Peyer's patch (tissue), 4 donors: ENCODE measurements around the gene TPD52L2. TPM values are rescaled to one million over a fixed set of nuclear protein-coding genes. Genes with fewer than 3 reads are reported as not detected.
A peak's percentile ranks its signal among the peaks of the same experiment; 100 is the strongest.

Source experiments
- DNase-seq, 3 donors: peaks; one replicate each; pipeline ENCODE4 v3.0.0-alpha.2; 2017 to 2019
- H3K27ac ChIP-seq, 4 donors: fragments of 200-600 bp; sonication (generic); one replicate each; pipeline ENCODE4 v1.5.1; 2016 to 2019
- H3K27me3 ChIP-seq, 2 donors: fragments of 200-600 bp; sonication (generic); one replicate each; pipeline ENCODE4 v1.5.1; 2019
- H3K36me3 ChIP-seq, 3 donors: fragments of 200-600 bp; sonication (generic); one replicate each; pipeline ENCODE4 v1.5.1; 2016 to 2019
- H3K4me1 ChIP-seq, 4 donors: fragments of 200-600 bp; sonication (generic); one replicate each; pipeline ENCODE4 v1.5.1; 2016 to 2019
- H3K4me3 ChIP-seq, 4 donors: fragments of 200-600 bp; sonication (generic); 1 replicate in 3 of 4; 2 replicates in 1 of 4; pipeline ENCODE4 v1.5.1; 2016 to 2019; ENCODE audit warnings: mild to moderate bottlenecking in 1 of 4
- H3K9me3 ChIP-seq, 4 donors: fragments of 200-600 bp; sonication (generic); one replicate each; pipeline ENCODE4 v1.5.1; 2016 to 2019; ENCODE audit warnings: mild to moderate bottlenecking in 1 of 4
- POLR2A ChIP-seq, 2 donors: fragments of 450-650 bp; IDR thresholded peaks; one replicate each; pipeline ENCODE4 v1.5.1; 2017; ENCODE audit warnings: antibody characterized with exemption in 2 of 2, mild to moderate bottlenecking in 2 of 2, moderate library complexity in 2 of 2
- total RNA-seq, 4 donors: library from RNA; depleted of rRNA; stranded (reverse); fragments of >200 nt; gene quantifications; one replicate each; pipeline ENCODE4 v1.1.0, GENCODE V29; 2016
- TF ChIP-seq, protein P1 (sequence below), 6 experiments: fragments of 450-650 bp in 4 of 6; fragments of 200-600 bp in 2 of 6; sonication (generic) in 1 of 6; IDR thresholded peaks; one replicate each; pipeline ENCODE4 v1.5.1; 2017 to 2019; ENCODE audit warnings: antibody characterized with exemption in 6 of 6, mild to moderate bottlenecking in 3 of 6, moderate library complexity in 1 of 6

Gene TPD52L2
- total RNA-seq, 4 donors from 2014 or later: 59.4 to 78.7 (median 65.1) TPM

DNA sequence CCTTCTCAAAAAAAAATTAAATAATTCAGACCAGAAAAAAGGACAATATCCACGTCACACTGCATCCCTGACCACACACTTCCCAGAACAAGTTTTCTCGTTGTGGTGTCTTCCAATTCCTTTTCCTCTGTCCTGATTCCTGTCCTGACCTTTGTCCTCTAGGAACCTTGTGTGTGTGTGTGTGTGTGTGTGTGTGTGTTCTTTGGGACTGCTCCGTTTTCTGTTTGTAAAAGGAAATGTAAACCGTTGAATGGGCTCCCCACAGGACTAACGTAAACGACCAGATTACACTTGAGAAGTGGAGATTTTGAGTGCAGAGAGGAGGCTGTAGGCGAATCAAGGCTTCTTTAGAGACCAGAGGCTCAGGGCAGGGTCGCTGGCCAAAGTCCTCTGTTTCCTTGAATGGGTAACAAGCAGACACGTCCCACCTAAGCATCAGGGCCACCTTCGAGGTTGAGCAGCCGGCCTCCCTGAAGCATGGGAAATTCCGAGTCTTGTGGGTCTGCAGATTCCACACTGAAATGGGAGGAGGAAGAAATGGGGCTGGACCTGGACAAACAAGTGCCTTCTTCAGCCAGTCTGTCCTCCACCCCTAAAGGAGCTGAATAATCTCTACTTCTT lies 41.3 kb upstream of the TPD52L2 start:
- no peak for TF ChIP-seq POLR2A (IDR thresholded peaks at IDR 0.05)
- TF ChIP-seq, protein P1, sequence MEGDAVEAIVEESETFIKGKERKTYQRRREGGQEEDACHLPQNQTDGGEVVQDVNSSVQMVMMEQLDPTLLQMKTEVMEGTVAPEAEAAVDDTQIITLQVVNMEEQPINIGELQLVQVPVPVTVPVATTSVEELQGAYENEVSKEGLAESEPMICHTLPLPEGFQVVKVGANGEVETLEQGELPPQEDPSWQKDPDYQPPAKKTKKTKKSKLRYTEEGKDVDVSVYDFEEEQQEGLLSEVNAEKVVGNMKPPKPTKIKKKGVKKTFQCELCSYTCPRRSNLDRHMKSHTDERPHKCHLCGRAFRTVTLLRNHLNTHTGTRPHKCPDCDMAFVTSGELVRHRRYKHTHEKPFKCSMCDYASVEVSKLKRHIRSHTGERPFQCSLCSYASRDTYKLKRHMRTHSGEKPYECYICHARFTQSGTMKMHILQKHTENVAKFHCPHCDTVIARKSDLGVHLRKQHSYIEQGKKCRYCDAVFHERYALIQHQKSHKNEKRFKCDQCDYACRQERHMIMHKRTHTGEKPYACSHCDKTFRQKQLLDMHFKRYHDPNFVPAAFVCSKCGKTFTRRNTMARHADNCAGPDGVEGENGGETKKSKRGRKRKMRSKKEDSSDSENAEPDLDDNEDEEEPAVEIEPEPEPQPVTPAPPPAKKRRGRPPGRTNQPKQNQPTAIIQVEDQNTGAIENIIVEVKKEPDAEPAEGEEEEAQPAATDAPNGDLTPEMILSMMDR (IDR thresholded peaks at IDR 0.05): no peak
- Histone ChIP-seq H3K9me3 (no peaks in the 10 kb centered on the region), H3K36me3 (no peaks in the 10 kb centered on the region), H3K4me1 (peaks cover 0 to 12% (median 0%) of the 10 kb centered on the region in 4 donors), H3K27ac (peak overlapping the region in 2 of 4 donors; percentile 2 to 31), H3K27me3 (peaks cover 0 to 4% of the 10 kb centered on the region in 2 donors), H3K4me3 (no peak overlapping the region)
- no peak for DNase-seq

DNA sequence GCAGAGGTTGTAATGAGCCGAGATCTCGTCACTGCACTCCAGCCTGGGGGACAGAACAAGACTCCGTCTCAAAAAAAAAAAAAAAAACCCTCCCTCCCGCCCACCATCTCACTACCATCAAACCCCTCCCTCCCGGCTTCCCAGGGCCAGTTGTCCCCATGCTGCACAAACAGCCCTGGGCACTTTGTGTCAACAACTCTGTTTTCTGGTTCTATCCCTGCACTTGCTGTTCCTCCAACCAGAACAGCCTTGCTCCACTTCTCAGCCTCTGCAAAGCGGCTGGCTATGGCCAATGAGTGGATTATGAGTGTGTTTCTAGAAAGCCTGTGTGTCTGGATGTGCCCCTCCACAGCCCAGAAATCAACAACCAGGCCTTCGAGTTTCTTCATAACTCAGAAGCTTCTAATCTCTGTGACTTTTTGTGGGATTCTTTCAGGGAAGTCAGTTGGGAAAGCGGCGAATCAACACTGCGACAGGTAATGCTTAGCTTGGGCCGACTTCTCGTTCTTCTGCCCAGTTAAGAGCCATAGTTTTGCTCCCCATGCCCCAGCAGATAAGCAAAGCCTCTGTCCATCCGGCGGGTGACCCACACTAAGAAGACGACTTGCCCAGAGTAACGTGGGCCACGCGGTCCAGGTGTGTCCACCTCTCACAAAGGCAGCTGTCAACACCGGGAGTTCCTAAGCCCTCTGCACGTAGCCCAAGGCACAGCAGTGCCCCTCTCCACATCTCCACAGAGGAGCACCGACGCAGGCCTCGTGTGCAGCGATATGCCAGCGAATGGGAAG lies 39.5 kb upstream of the TPD52L2 start:
- Histone ChIP-seq H3K36me3 (no peaks in the 10 kb centered on the region), H3K4me1 (peaks cover 0 to 21% (median 5%) of the 10 kb centered on the region in 4 donors), H3K27ac (no peak overlapping the region), H3K27me3 (peaks cover 0 to 18% of the 10 kb centered on the region in 2 donors), H3K4me3 (no peak overlapping the region), H3K9me3 (no peaks in the 10 kb centered on the region)
- no peak for DNase-seq
- TF ChIP-seq, protein P1 (IDR thresholded peaks at IDR 0.05): no peak
- no peak for TF ChIP-seq POLR2A (IDR thresholded peaks at IDR 0.05)

DNA sequence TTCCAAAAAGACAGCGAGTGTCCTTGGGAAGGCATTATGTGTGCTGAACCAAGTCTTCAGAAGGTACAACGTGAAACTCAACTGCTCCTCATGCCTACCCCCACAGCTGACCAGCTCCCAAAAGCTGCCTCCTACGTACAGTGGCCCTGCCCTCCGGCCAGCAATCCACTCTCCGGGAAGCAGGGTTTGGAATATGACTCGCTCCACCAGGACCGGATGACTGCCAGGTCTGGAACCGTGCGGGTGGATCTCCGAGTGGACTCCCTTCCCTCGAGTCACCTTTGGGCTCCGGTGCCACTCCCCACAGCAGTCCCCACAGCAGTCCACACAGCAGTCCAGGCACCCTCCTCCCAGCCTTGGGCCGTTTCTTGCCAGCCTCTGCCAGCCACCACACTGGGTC lies 38.3 kb upstream of the TPD52L2 start:
- Histone ChIP-seq H3K27ac (no peak overlapping the region), H3K4me1 (peaks cover 0 to 26% (median 7%) of the 10 kb centered on the region in 4 donors), H3K36me3 (no peaks in the 10 kb centered on the region), H3K9me3 (no peaks in the 10 kb centered on the region), H3K4me3 (no peak overlapping the region), H3K27me3 (peaks cover 0 to 18% of the 10 kb centered on the region in 2 donors)
- no peak for DNase-seq
- TF ChIP-seq, protein P1 (IDR thresholded peaks at IDR 0.05): no peak
- TF ChIP-seq POLR2A (IDR thresholded peaks at IDR 0.05): no peak

DNA sequence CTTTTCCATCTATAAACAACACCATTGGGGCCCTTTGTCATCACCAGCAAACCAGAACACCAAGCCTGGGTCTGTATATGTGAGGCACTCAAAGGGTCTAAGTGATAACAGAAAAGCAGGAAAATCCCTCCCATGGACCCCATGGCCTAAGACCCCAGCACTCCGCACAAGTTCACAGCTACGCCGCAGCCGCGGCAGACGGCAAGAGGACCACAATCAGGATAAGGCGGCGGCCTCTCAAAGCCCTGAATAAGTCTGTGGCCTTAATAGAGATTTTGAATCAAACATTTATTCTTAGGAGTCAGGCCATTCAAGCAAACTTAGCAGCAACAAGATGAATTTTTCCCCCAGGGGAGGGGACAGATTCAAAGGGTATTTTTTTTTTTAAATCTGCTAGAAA lies 36.9 kb upstream of the TPD52L2 start:
- no peaks in the 10 kb centered on the region for H3K9me3 ChIP-seq
- peaks cover 0 to 37% (median 11%) of the 10 kb centered on the region in 4 donors for H3K4me1 ChIP-seq
- H3K27ac ChIP-seq: peak overlapping the region in 1 of 4 donors; percentile 31
- no peaks in the 10 kb centered on the region for H3K36me3 ChIP-seq
- DNase-seq: no peak
- H3K27me3 ChIP-seq: peaks cover 0 to 18% of the 10 kb centered on the region in 2 donors
- no peak for TF ChIP-seq POLR2A (IDR thresholded peaks at IDR 0.05)
- TF ChIP-seq, protein P1 (IDR thresholded peaks at IDR 0.05): no peak
- no peak overlapping the region for H3K4me3 ChIP-seq

DNA sequence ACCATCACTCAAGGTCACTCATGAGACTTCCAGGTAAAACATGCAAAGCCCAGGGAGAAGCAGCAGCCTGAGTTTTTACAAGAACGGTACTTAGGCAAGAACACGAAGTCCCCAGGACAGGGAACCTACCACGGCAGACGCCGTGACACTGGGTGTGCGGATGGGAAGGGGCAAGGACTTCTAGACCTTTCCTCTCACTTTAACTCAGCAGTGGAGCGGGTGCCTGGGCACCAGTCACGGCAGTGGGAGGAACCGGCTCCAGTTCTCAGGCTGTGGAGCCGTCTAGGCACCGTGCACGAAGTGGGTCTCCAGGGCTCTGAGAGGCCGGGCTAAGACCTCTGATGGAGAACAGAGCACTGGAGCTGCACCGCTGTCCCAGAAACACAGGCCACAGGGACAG lies 36.5 kb upstream of the TPD52L2 start:
- Histone ChIP-seq H3K4me3 (peak overlapping the region in 1 of 4 donors; percentile 64), H3K4me1 (peaks cover 0 to 37% (median 11%) of the 10 kb centered on the region in 4 donors), H3K9me3 (no peaks in the 10 kb centered on the region), H3K27ac (peak overlapping the region in 2 of 4 donors; percentile 9 to 31), H3K27me3 (peaks cover 0 to 18% of the 10 kb centered on the region in 2 donors), H3K36me3 (no peaks in the 10 kb centered on the region)
- no peak for DNase-seq
- TF ChIP-seq, protein P1 (IDR thresholded peaks at IDR 0.05): no peak
- no peak for TF ChIP-seq POLR2A (IDR thresholded peaks at IDR 0.05)
